ENCODE results near the gene PTPRK. TPM values are rescaled to one million over a fixed set of nuclear protein-coding genes. Genes with fewer than 3 reads are reported as not detected.

PTPRK gene
- total and polyA plus RNA-seq, 5 donors from 2014 or later = 0.16 to 1.0 (median 0.45) TPM; not detected in 1

GRCh38 chr6:128425856-128426255, 94.5 kb downstream of the PTPRK start:
- Mint-ChIP-seq H3K4me1 (no peaks in the 10 kb centered on the region), H3K27me3 (no peaks in the 10 kb centered on the region), H3K36me3 (no peaks in the 10 kb centered on the region), H3K4me3 (no peak overlapping the region), H3K27ac (no peak overlapping the region), H3K9me3 (peaks cover 0 to 2% (median 0%) of the 10 kb centered on the region in 7 donors)
- DNase-seq (no peak), ATAC-seq (ENCODE audit: low read depth in 2 of 2) (no peak)
- no peaks in the 10 kb centered on the region for H3K9me3 ChIP-seq (ENCODE audit: control insufficient read depth in 2 of 2, low read length in 2 of 2)
- no peak overlapping the region for H3K4me3 ChIP-seq (ENCODE audit: low read depth, low read length)
- no peak overlapping the region for H3K27ac ChIP-seq (ENCODE audit: insufficient read depth, low read length, poor library complexity, severe bottlenecking)
- H3K4me1 ChIP-seq (ENCODE audit: control insufficient read depth, insufficient read depth, low read length, poor library complexity, severe bottlenecking) = no peaks in the 10 kb centered on the region
- H3K27me3 ChIP-seq (ENCODE audit: control insufficient read depth, insufficient read depth, low read length) = no peaks in the 10 kb centered on the region
- no peaks in the 10 kb centered on the region for H3K36me3 ChIP-seq (ENCODE audit: control insufficient read depth, insufficient read depth, low read length)

- ATAC-seq (ENCODE audit: low read depth in 2 of 2) (no peak), DNase-seq (no peak)
- no peak overlapping the region for H3K27ac ChIP-seq (ENCODE audit: insufficient read depth, low read length, poor library complexity, severe bottlenecking)
- H3K4me1 ChIP-seq (ENCODE audit: control insufficient read depth, insufficient read depth, low read length, poor library complexity, severe bottlenecking) = no peaks in the 10 kb centered on the region
- H3K27me3 Mint-ChIP-seq = no peaks in the 10 kb centered on the region
- peaks cover 0 to 2% (median 0%) of the 10 kb centered on the region in 7 donors for H3K9me3 Mint-ChIP-seq
- H3K27ac Mint-ChIP-seq = no peak overlapping the region
- no peaks in the 10 kb centered on the region for H3K4me1 Mint-ChIP-seq
- no peaks in the 10 kb centered on the region for H3K36me3 ChIP-seq (ENCODE audit: control insufficient read depth, insufficient read depth, low read length)
- no peak overlapping the region for H3K4me3 Mint-ChIP-seq
- H3K27me3 ChIP-seq (ENCODE audit: control insufficient read depth, insufficient read depth, low read length) = no peaks in the 10 kb centered on the region
- H3K36me3 Mint-ChIP-seq = no peaks in the 10 kb centered on the region
- no peak overlapping the region for H3K4me3 ChIP-seq (ENCODE audit: low read depth, low read length)
- no peaks in the 10 kb centered on the region for H3K9me3 ChIP-seq (ENCODE audit: control insufficient read depth in 2 of 2, low read length in 2 of 2)
Observed at GRCh38 chr6:128422871-128423270, 97.5 kb downstream of the PTPRK start.

GRCh38 chr6:128422200-128422599, 98.2 kb downstream of the PTPRK start:
- no peak overlapping the region for H3K4me3 ChIP-seq (ENCODE audit: low read depth, low read length)
- Mint-ChIP-seq H3K4me1 (no peaks in the 10 kb centered on the region), H3K4me3 (no peak overlapping the region), H3K27ac (no peak overlapping the region), H3K27me3 (no peaks in the 10 kb centered on the region), H3K9me3 (peaks cover 0 to 2% (median 0%) of the 10 kb centered on the region in 7 donors), H3K36me3 (no peaks in the 10 kb centered on the region)
- no peak for DNase-seq
- no peak for ATAC-seq (ENCODE audit: low read depth in 2 of 2)
- no peaks in the 10 kb centered on the region for H3K36me3 ChIP-seq (ENCODE audit: control insufficient read depth, insufficient read depth, low read length)
- no peak overlapping the region for H3K27ac ChIP-seq (ENCODE audit: insufficient read depth, low read length, poor library complexity, severe bottlenecking)
- H3K27me3 ChIP-seq (ENCODE audit: control insufficient read depth, insufficient read depth, low read length) = no peaks in the 10 kb centered on the region
- H3K4me1 ChIP-seq (ENCODE audit: control insufficient read depth, insufficient read depth, low read length, poor library complexity, severe bottlenecking) = no peaks in the 10 kb centered on the region
- no peaks in the 10 kb centered on the region for H3K9me3 ChIP-seq (ENCODE audit: control insufficient read depth in 2 of 2, low read length in 2 of 2)

- no peak overlapping the region for H3K4me3 Mint-ChIP-seq
- Histone ChIP-seq H3K4me3 (ENCODE audit: low read depth, low read length) (no peak overlapping the region), H3K9me3 (ENCODE audit: control insufficient read depth in 2 of 2, low read length in 2 of 2) (no peaks in the 10 kb centered on the region), H3K27me3 (ENCODE audit: control insufficient read depth, insufficient read depth, low read length) (no peaks in the 10 kb centered on the region), H3K4me1 (ENCODE audit: control insufficient read depth, insufficient read depth, low read length, poor library complexity, severe bottlenecking) (no peaks in the 10 kb centered on the region), H3K27ac (ENCODE audit: insufficient read depth, low read length, poor library complexity, severe bottlenecking) (no peak overlapping the region), H3K36me3 (ENCODE audit: control insufficient read depth, insufficient read depth, low read length) (no peaks in the 10 kb centered on the region)
- DNase-seq = no peak
- H3K27me3 Mint-ChIP-seq = no peaks in the 10 kb centered on the region
- no peak for ATAC-seq (ENCODE audit: low read depth in 2 of 2)
- no peak overlapping the region for H3K27ac Mint-ChIP-seq
- no peaks in the 10 kb centered on the region for H3K4me1 Mint-ChIP-seq
- no peaks in the 10 kb centered on the region for H3K36me3 Mint-ChIP-seq
- H3K9me3 Mint-ChIP-seq = peaks cover 0 to 2% (median 0%) of the 10 kb centered on the region in 7 donors
Observed at GRCh38 chr6:128421788-128422187, 98.6 kb downstream of the PTPRK start.

- Mint-ChIP-seq H3K4me3 (no peak overlapping the region), H3K27me3 (no peaks in the 10 kb centered on the region)
- ATAC-seq (ENCODE audit: low read depth in 2 of 2) = no peak
Observed at GRCh38 chr6:128417698-128418097, 102.7 kb downstream of the PTPRK start.

GRCh38 chr6:128415387-128415786, 105.0 kb downstream of the PTPRK start:
- H3K27ac Mint-ChIP-seq = no peak overlapping the region
- no peaks in the 10 kb centered on the region for H3K9me3 ChIP-seq (ENCODE audit: control insufficient read depth in 2 of 2, low read length in 2 of 2)
- DNase-seq = no peak
- H3K27me3 Mint-ChIP-seq = no peaks in the 10 kb centered on the region
- no peaks in the 10 kb centered on the region for H3K4me1 ChIP-seq (ENCODE audit: control insufficient read depth, insufficient read depth, low read length, poor library complexity, severe bottlenecking)
- no peaks in the 10 kb centered on the region for H3K36me3 ChIP-seq (ENCODE audit: control insufficient read depth, insufficient read depth, low read length)
- H3K4me1 Mint-ChIP-seq = peaks cover 0 to 2% (median 0%) of the 10 kb centered on the region in 4 donors
- no peaks in the 10 kb centered on the region for H3K36me3 Mint-ChIP-seq
- H3K4me3 Mint-ChIP-seq = no peak overlapping the region
- peaks cover 0 to 2% (median 0%) of the 10 kb centered on the region in 7 donors for H3K9me3 Mint-ChIP-seq
- no peaks in the 10 kb centered on the region for H3K27me3 ChIP-seq (ENCODE audit: control insufficient read depth, insufficient read depth, low read length)
- ATAC-seq (ENCODE audit: low read depth in 2 of 2) = no peak
- no peak overlapping the region for H3K4me3 ChIP-seq (ENCODE audit: low read depth, low read length)
- H3K27ac ChIP-seq (ENCODE audit: insufficient read depth, low read length, poor library complexity, severe bottlenecking) = no peak overlapping the region

More at GRCh38 chr6:128417698-128418097, 102.7 kb downstream of the PTPRK start:
- H3K36me3 Mint-ChIP-seq = no peaks in the 10 kb centered on the region
- Histone ChIP-seq H3K4me1 (ENCODE audit: control insufficient read depth, insufficient read depth, low read length, poor library complexity, severe bottlenecking) (no peaks in the 10 kb centered on the region), H3K36me3 (ENCODE audit: control insufficient read depth, insufficient read depth, low read length) (no peaks in the 10 kb centered on the region), H3K27ac (ENCODE audit: insufficient read depth, low read length, poor library complexity, severe bottlenecking) (no peak overlapping the region), H3K4me3 (ENCODE audit: low read depth, low read length) (no peak overlapping the region), H3K9me3 (ENCODE audit: control insufficient read depth in 2 of 2, low read length in 2 of 2) (no peaks in the 10 kb centered on the region), H3K27me3 (ENCODE audit: control insufficient read depth, insufficient read depth, low read length) (no peaks in the 10 kb centered on the region)
- DNase-seq = no peak
- peaks cover 0 to 2% (median 0%) of the 10 kb centered on the region in 7 donors for H3K9me3 Mint-ChIP-seq
- H3K27ac Mint-ChIP-seq = no peak overlapping the region
- H3K4me1 Mint-ChIP-seq = peaks cover 0 to 2% (median 0%) of the 10 kb centered on the region in 4 donors

GRCh38 chr6:128414943-128415342, 105.5 kb downstream of the PTPRK start:
- no peak overlapping the region for H3K27ac Mint-ChIP-seq
- no peaks in the 10 kb centered on the region for H3K36me3 Mint-ChIP-seq
- H3K36me3 ChIP-seq (ENCODE audit: control insufficient read depth, insufficient read depth, low read length) = no peaks in the 10 kb centered on the region
- H3K27me3 Mint-ChIP-seq = no peaks in the 10 kb centered on the region
- H3K27ac ChIP-seq (ENCODE audit: insufficient read depth, low read length, poor library complexity, severe bottlenecking) = no peak overlapping the region
- no peak for ATAC-seq (ENCODE audit: low read depth in 2 of 2)
- H3K4me3 Mint-ChIP-seq = no peak overlapping the region
- peaks cover 0 to 2% (median 0%) of the 10 kb centered on the region in 4 donors for H3K4me1 Mint-ChIP-seq
- no peaks in the 10 kb centered on the region for H3K9me3 ChIP-seq (ENCODE audit: control insufficient read depth in 2 of 2, low read length in 2 of 2)
- H3K27me3 ChIP-seq (ENCODE audit: control insufficient read depth, insufficient read depth, low read length) = no peaks in the 10 kb centered on the region
- H3K4me3 ChIP-seq (ENCODE audit: low read depth, low read length) = no peak overlapping the region
- H3K9me3 Mint-ChIP-seq = peaks cover 0 to 2% (median 0%) of the 10 kb centered on the region in 7 donors
- DNase-seq = no peak
- no peaks in the 10 kb centered on the region for H3K4me1 ChIP-seq (ENCODE audit: control insufficient read depth, insufficient read depth, low read length, poor library complexity, severe bottlenecking)

- H3K36me3 Mint-ChIP-seq = no peaks in the 10 kb centered on the region
- H3K4me3 Mint-ChIP-seq = no peak overlapping the region
- ATAC-seq (ENCODE audit: low read depth in 2 of 2) (no peak), DNase-seq (no peak)
- no peak overlapping the region for H3K27ac Mint-ChIP-seq
- Histone ChIP-seq H3K36me3 (ENCODE audit: control insufficient read depth, insufficient read depth, low read length) (no peaks in the 10 kb centered on the region), H3K4me3 (ENCODE audit: low read depth, low read length) (no peak overlapping the region), H3K9me3 (ENCODE audit: control insufficient read depth in 2 of 2, low read length in 2 of 2) (no peaks in the 10 kb centered on the region), H3K4me1 (ENCODE audit: control insufficient read depth, insufficient read depth, low read length, poor library complexity, severe bottlenecking) (no peaks in the 10 kb centered on the region), H3K27ac (ENCODE audit: insufficient read depth, low read length, poor library complexity, severe bottlenecking) (no peak overlapping the region), H3K27me3 (ENCODE audit: control insufficient read depth, insufficient read depth, low read length) (no peaks in the 10 kb centered on the region)
- no peaks in the 10 kb centered on the region for H3K27me3 Mint-ChIP-seq
- H3K4me1 Mint-ChIP-seq = peaks cover 0 to 2% (median 0%) of the 10 kb centered on the region in 4 donors
- peaks cover 0 to 1% (median 0%) of the 10 kb centered on the region in 7 donors for H3K9me3 Mint-ChIP-seq
Observed at GRCh38 chr6:128413291-128413690, 107.1 kb downstream of the PTPRK start.
